COLO829 (cell line): ENCODE results near the gene KIZ.
A peak's percentile ranks its signal among the peaks of the same experiment; 100 is the strongest.

Source experiments
- DNase-seq: peaks from one replicate; pipeline ENCODE4 v3.0.0; 2012; ENCODE audit warnings: low spot score

Gene KIZ

DNA sequence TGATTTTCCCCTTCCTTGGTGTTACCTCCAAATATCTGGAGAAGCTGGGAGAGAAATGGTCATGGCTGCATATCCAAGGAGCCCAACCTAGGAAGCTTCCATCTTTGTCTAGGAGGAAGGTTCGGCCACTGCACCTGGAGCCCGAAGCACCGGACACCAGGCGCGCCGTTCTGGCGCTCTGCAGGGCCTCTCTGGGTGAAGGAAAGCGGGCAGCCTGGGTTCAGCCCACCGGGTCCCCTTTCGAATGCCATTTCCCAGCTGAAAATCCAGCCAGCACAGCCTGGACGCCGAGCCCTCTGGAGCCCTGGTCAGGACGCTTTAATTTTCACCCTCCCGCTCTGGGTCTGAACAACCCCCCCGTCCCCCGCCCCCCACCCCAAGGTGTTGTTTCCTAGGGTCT is 21.0 kb upstream of the KIZ start:
- no peak for DNase-seq

DNA sequence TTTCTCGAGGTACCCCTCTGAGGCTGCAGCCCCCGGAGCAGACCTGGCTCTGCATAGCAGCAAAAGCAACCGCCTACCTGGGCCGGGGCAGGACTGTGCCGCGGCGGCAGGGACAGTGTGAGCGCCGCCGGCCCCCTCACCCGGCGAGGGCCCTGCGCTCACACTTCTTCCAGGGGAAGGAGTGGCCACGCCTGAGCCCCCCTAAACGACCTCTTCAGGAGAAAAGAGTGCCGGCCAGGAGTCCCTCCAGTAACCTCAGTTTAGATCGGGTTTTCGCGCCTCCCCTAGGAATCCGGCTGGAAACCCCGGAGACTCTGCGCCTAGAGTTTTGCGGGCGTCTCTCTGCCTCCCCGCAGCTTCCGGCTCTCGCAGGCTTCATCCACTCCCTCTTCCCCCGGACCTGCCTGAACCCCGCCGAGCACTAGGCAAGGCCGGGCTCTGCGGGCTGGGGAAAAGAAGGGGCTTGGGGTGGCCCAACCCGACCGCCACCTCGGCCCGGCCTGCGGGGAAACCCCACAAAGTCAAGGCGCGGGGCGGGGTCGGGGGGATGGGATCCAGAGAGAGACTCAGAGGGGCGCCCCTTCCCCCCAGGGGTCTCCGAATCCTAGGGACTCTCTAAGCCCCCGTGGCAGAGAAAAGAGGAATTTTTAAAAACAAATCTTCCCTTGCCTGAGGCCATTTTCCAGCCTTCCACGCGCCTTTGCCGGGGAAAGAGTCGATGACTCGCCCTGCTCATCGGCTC is 20.3 kb upstream of the KIZ start:
- no peak for DNase-seq

GRCh38 chr20:21106171-21107017 is 19.5 kb upstream of the KIZ start, which contains the start of gene LINC00237:
Gene LINC00237, minus strand, starts transcription at chr20:21106358.
- DNase-seq: no peak

DNA sequence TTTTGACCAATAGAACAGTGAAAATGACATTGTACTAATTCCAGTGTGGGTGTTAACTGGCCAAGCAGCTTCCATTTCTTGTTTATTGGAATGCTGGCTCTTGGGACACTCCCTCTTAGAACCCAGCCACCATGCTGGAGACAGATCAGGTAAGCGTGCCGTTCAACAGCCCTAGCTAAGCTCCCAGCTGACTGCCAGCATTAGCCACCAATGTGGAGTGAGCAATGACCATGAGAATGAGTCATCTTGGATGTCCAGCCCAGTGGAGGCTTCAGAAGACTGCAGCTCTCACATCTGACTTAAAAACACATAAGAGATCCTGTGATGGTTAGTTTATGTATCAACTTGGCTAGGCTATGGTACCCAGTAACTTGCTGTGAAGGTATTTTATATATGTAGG is 16.7 kb upstream of the KIZ start:
- no peak for DNase-seq

DNA sequence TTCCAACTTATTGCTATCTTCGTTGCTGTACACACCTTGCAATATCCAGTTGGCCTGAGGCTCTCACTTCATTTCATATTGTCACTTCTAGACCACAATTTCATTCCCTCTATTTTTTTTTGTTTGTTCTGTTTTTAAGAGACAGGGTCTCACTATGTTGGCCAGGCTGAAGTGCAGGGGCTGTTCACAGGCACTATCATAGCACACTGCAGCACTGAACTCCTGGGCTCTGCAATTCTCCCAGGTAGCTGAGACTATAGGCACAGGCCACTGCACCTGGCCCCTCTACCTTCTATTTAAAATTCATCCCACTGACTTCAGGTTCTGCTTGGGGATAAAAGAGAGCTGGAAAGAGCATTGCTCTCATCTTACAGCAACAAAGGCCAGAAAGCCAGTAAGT is 15.1 kb upstream of the KIZ start:
- no peak for DNase-seq

DNA sequence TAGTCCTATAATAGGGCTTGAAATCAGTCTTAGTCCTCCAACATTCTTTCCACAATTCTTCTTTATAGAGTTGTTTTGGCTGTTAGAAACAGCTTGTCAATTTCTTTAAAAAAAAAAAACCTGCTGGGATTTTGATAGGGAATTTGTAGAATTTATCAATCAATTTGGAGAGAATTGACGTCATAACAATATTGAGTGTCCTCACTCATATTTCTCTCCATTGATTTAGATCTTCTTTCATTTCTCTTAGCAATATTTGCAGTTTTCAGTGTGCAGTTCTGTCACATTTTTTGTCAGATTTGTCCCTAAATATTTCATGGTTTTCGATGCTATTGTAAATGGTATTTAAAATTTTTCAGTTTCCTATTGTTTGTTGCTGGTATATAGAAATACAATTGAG is 14.5 kb upstream of the KIZ start:
- DNase-seq: no peak

- no peak for DNase-seq
Observed at GRCh38 chr20:21113697-21114096, 12.2 kb upstream of the KIZ start.

DNA sequence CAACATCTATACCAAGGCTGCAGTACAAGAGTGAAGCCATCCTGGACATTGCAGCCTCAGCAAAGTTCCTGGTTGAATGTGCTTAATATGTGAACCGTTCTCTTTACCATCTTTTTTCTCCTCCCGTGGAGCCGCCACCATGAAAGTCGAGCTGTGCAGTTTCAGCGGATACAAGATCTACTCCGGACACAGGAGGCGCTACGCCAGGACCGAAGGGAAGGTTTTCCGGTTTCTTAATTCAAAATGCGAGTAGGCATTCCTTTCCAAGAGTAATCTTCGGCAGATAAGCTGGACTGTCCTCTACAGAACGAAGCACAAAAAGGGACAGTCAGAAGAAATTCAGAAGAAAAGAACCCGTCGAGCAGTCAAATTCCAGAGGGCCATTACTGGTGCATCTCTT is 11.3 kb upstream of the KIZ start:
- DNase-seq: no peak

DNA sequence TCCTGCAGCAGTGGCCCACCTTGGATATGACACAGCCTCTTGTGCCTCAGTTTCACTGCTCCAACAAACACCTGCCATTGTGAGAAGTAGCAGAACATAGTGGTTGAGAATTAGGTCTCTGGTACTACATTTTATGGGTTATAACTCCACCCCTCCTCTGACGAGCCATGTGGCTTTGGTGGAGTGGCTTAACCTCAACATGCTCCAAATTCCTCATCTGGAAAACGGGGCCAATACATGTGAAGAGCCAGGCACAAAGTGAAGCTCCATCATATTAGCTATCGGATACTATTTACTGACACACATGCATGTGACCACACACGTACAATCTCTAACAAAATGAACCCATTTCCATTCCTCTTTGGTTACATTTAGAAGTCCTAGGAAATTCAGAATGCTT is 8.4 kb upstream of the KIZ start:
- DNase-seq: no peak

DNA sequence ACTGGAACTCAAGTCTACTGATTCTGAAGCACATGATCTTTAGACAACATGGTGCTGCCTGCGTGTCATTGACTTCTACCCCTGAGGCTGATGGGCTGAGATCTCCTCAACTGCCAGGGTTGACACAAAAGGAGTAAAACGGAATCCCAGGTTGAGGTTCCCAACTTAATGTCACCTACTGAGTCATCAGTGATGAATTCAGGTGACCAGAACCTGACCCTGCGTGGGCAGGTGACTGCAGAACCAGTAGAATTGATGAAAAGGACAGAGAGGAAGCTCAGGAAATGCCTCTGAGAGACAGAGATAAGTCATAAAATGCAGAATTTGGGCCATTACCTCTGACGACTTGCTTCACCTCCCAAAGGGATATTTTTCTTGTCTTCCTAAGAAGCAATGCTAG is 7.7 kb upstream of the KIZ start:
- no peak for DNase-seq

- no peak for DNase-seq
Observed at GRCh38 chr20:21118782-21119181, 7.1 kb upstream of the KIZ start.

DNA sequence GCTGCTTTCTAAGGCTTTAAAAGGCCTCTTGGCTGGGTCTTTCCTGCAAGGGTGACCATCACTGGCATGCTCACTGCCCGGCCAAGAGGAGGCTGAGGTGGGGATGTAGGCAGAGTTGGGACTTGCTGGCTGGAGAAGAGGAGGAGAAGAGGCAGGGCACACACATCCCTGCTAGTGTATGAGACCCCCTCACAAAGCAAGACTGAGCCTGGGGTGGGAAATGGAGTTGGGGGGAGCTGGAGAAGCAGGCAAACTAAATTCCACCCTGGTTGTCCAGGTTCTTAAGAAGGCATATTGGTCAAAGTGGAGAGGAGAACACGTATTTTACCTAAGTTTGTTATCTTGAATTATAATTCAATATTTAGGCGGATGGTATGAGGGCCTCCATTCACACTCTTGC is 1.7 kb upstream of the KIZ start:
- no peak for DNase-seq

DNA sequence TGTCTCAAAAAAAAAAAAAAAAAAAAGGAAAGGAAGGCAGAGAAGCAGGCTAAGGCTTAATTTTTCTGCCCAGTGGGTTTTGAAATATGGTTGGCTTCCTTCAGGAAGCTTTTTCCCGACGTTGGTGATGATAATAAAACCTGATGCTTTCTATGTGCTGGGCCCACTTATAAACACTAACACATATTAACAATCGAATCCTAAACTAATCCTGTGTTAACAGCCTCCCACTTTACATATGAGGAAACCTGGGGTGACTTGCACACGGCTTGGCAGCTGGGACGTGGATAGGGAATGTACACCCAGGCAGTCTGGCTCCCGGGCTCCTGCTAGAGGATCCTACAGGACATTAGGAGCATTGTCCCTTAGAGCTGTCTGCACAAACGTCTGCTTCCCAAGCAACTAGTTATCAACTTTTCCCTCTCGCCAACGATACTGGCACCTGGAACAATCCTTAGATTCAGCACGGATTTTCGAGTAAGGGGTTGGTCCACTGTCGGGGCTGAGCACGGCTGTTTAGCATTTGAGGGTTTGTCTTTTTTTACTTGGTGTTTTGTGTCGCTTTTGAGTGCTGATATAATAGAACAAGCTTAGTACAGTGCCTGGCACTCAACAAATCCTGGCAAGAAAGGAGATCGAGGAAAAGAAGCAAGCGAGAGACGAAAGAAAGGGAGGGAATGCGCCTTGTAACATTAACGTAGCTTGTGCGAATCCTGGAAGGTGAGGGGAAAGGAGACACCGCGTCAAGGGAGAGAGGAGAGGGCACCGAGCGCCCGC is 622 bp upstream of the KIZ start:
- DNase-seq: peak; percentile 66

DNA sequence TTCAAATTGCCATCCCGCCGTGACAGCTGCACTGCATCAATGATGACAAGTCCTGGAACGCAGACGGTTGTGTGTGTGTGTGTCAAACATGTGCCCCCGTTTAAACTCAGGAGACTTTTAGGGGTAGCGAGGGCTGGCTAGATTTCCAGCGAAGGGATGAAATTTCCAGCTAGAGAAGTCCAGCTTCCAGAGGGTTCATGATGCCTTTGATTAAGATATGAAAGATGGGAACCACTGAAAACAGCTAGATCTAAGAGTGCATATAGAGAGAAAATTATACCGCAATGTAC is 644 bp downstream of the KIZ start:
- no peak for DNase-seq

DNA sequence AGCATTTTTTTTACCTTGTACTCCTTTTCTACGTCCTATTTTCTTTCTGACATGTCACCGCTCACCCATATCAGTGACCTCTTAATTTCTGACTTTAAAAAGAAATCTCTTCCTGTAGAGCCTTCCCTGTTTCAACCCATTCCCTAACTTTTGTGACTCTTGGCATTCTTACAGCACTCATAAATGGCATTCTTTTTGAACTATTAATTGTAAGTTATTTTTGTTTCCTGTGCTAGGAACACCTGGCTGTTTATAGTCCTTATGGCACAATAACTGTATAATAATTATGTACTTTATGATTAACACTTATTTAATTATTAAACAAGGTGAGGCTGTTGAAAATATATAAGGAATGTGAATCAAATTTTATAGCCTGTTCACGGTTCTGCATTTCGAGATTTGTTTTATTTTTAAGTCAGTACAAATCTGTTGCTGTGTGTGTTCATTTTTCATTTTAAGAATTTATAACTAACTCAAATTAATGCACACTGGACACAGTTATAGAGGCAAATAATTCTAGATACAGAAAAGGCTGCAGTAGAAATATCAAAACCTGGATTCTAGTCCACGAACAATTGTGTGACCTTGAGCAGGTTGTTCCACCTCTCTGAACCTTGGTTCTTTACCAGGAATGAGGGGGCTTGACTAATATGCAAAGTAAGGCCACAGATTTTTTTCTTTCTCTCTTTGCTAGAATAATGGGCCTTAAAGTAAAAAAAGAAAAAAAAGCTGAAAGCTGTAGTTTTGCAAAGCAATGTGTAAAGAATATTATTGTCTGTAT is 1.5 kb downstream of the KIZ start:
- DNase-seq: no peak

DNA sequence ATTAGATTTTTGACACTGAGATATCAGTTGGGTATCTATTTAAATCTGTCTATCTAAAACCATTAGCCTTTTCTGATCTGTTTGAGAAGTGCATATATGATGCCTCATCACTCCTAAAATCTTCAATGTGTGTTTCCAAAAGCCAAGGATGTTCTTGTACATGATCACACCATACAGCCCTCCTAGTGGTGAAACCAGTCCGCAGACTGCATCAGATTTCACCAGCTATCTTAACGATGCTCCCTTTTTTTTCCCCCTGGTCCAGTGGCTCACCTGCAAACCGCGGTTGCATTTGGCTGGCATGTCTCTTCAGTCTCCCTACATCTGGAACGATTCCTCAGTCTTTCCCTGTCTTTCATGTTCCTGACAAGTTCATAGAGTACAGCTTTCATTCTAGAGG is 4.0 kb downstream of the KIZ start:
- no peak for DNase-seq

- no peak for DNase-seq
Observed at GRCh38 chr20:21133404-21133803, 7.5 kb downstream of the KIZ start.

GRCh38 chr20:21133917-21134622 is 8.2 kb downstream of the KIZ start:
- DNase-seq: no peak

GRCh38 chr20:21134883-21135493 is 9.1 kb downstream of the KIZ start:
- DNase-seq: no peak

GRCh38 chr20:21136015-21136732 is 10.3 kb downstream of the KIZ start:
- DNase-seq: no peak
